Ovary (tissue), 3 donors: Measurements from ENCODE around the gene JARID2.

ENCODE experiments used
- CTCF ChIP-seq, 3 donors: fragments of 450-650 bp in 2 of 3; fragments of 200-600 bp in 1 of 3; IDR thresholded peaks; one replicate each; pipeline versions ENCODE4 v1.5.1 to v1.8.0; 2016 to 2022; ENCODE audit warnings: antibody characterized with exemption in 3 of 3, mild to moderate bottlenecking in 1 of 3
- EP300 ChIP-seq: sonication (generic); formaldehyde crosslinking; IDR thresholded peaks from one replicate; pipeline ENCODE4 v1.6.1; 2017; ENCODE audit warnings: antibody characterized with exemption
- POLR2A ChIP-seq: fragments of 450-650 bp; IDR thresholded peaks from one replicate; pipeline ENCODE4 v1.6.1; 2017; ENCODE audit warnings: antibody characterized with exemption, mild to moderate bottlenecking, moderate library complexity
- donor health status: DM: no; HTN: no; CAD: no.

DNA sequence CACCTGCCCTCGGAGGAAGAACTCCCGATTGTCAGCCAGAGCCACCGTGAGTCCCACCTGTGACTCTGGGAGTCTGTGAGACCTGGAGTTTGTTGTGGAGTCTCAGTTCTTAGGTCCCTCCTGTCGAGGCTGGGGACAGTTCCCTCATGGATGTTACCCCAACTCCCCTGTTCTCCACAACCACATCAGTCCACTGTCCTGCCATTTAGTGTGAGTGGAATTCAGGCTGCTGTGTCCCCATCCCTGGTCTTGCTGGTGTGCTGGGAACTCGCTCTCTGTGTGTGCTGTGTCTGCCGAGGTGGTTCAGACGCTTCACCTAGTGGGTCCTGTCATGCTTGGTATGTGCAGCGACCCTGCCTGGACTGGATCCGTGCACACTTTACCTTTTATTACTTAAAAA, 253.7 kb downstream of the JARID2 start:
- TF ChIP-seq POLR2A (no peak), CTCF (IDR thresholded peaks at IDR 0.05) (no peak), EP300 (no peak)
